MM.1S (cell line): ENCODE measurements around the gene GNS.
A peak's percentile ranks its signal among the peaks of the same experiment; 100 is the strongest.
"Not testable (repeated sequence)": the region's sequence is repeated elsewhere in the genome, so short reads cannot be mapped to it uniquely, and the experiment has no call there.

Source experiments
- DNase-seq: peaks from one replicate; pipeline ENCODE4 v3.0.0-alpha.2; 2015
- H2AFZ ChIP-seq: fragments of 300-600 bp; sonication (generic); 2 replicates; pipeline ENCODE4 v1.6.0; 2016; ENCODE audit warnings: antibody characterized with exemption, low read length
- H3F3A ChIP-seq: fragments of 300-600 bp; sonication (generic); 2 replicates; pipeline ENCODE4 v1.6.1; 2016; ENCODE audit warnings: mild to moderate bottlenecking, antibody characterized with exemption, low read length, moderate library complexity, mixed read lengths; ENCODE audit not compliant: insufficient read depth
- H3K27ac ChIP-seq: fragments of 300-600 bp; sonication (generic); 2 replicates; pipeline ENCODE4 v1.5.1; 2016; ENCODE audit warnings: mild to moderate bottlenecking, low read length
- H3K27me3 ChIP-seq: fragments of 300-600 bp; sonication (generic); replicated peaks from 2 replicates; pipeline ENCODE4 v1.6.0; 2016; ENCODE audit warnings: low read length; ENCODE audit not compliant: insufficient read depth
- H3K36me3 ChIP-seq: fragments of 300-600 bp; sonication (generic); replicated peaks from 2 replicates; pipeline ENCODE4 v1.6.1; 2016; ENCODE audit warnings: mild to moderate bottlenecking, low read length, mixed read lengths; ENCODE audit not compliant: insufficient read depth
- H3K4me1 ChIP-seq: fragments of 300-600 bp; sonication (generic); 2 replicates; pipeline ENCODE4 v1.6.1; 2016; ENCODE audit warnings: low read length, mixed read lengths
- H3K4me2 ChIP-seq: fragments of 300-600 bp; sonication (generic); 2 replicates; pipeline ENCODE4 v1.6.0; 2016; ENCODE audit warnings: low read depth, low read length
- H3K4me3 ChIP-seq: fragments of 300-600 bp; sonication (generic); 2 replicates; pipeline ENCODE4 v1.5.1; 2016; ENCODE audit warnings: low read length, mixed read lengths
- H3K79me2 ChIP-seq: fragments of 300-600 bp; sonication (generic); 2 replicates; pipeline ENCODE4 v1.6.1; 2016; ENCODE audit warnings: mixed run types, low read length, mixed read lengths
- H3K9ac ChIP-seq: fragments of 300-600 bp; sonication (generic); 2 replicates; pipeline ENCODE4 v1.6.1; 2016; ENCODE audit warnings: low read length, mixed read lengths
- H3K9me2 ChIP-seq: fragments of 300-600 bp; sonication (generic); replicated peaks from 2 replicates; pipeline ENCODE4 v1.6.1; 2016; ENCODE audit warnings: mild to moderate bottlenecking, low read length, mixed read lengths; ENCODE audit not compliant: insufficient read depth
- H3K9me3 ChIP-seq: fragments of 300-600 bp; sonication (generic); replicated peaks from 2 replicates; pipeline ENCODE4 v1.6.1; 2016; ENCODE audit warnings: mild to moderate bottlenecking, low read length, mixed read lengths; ENCODE audit not compliant: insufficient read depth
- H4K20me1 ChIP-seq: fragments of 300-600 bp; sonication (generic); 2 replicates; pipeline ENCODE4 v1.6.1; 2016; ENCODE audit warnings: mild to moderate bottlenecking, low read length, moderate library complexity, mixed read lengths; ENCODE audit not compliant: insufficient read depth
- EZH2 ChIP-seq: fragments of 300-600 bp; sonication (generic); optimal IDR thresholded peaks from 2 replicates; pipeline ENCODE3; 2017; ENCODE audit warnings: low read depth, mild to moderate bottlenecking, antibody characterized with exemption, low read length, mixed read lengths
- EZH2phosphoT487 ChIP-seq: fragments of 300-600 bp; sonication (generic); IDR thresholded peaks from 2 replicates; pipeline ENCODE4 v1.6.1; 2018; ENCODE audit warnings: antibody characterized with exemption, low read length
- TF ChIP-seq, protein P1 (sequence below): fragments of 300-600 bp; sonication (generic); IDR thresholded peaks from 2 replicates; pipeline ENCODE4 v1.5.1; 2016; ENCODE audit warnings: antibody characterized with exemption, low read length, mixed read lengths

The GNS gene

GRCh38 chr12:64806173-64806572, 47.0 kb upstream of the GNS start:
- Histone ChIP-seq H3F3A (peaks cover 12% of the 10 kb centered on the region), H3K27ac (no peak overlapping the region), H3K27me3 (no peaks in the 10 kb centered on the region)

GRCh38 chr12:64802180-64802775, 43.1 kb upstream of the GNS start:
- peaks cover 11% of the 10 kb centered on the region; the same call in 1 of the 2 replicates for H3K79me2 ChIP-seq
- H2AFZ ChIP-seq, H3K27me3 ChIP-seq, H3K4me3 ChIP-seq, H3F3A ChIP-seq, H3K9me2 ChIP-seq, H4K20me1 ChIP-seq, H3K9ac ChIP-seq, H3K27ac ChIP-seq, H3K9me3 ChIP-seq, H3K36me3 ChIP-seq: not testable (repeated sequence)
- peaks cover 34% of the 10 kb centered on the region for H3K4me1 ChIP-seq
- peak; percentile 47 for DNase-seq
- TF ChIP-seq, protein P1, sequence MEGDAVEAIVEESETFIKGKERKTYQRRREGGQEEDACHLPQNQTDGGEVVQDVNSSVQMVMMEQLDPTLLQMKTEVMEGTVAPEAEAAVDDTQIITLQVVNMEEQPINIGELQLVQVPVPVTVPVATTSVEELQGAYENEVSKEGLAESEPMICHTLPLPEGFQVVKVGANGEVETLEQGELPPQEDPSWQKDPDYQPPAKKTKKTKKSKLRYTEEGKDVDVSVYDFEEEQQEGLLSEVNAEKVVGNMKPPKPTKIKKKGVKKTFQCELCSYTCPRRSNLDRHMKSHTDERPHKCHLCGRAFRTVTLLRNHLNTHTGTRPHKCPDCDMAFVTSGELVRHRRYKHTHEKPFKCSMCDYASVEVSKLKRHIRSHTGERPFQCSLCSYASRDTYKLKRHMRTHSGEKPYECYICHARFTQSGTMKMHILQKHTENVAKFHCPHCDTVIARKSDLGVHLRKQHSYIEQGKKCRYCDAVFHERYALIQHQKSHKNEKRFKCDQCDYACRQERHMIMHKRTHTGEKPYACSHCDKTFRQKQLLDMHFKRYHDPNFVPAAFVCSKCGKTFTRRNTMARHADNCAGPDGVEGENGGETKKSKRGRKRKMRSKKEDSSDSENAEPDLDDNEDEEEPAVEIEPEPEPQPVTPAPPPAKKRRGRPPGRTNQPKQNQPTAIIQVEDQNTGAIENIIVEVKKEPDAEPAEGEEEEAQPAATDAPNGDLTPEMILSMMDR, result peak; percentile 75
- H3K4me2 ChIP-seq, result peak overlapping the region; percentile 1; the same call in 1 of the 2 replicates

More at GRCh38 chr12:64806173-64806572, 47.0 kb upstream of the GNS start:
- no peak overlapping the region for H3K4me3 ChIP-seq
- DNase-seq, result no peak
- H4K20me1 ChIP-seq, result no peaks in the 10 kb centered on the region
- TF ChIP-seq, protein P1, result no peak
- TF ChIP-seq EZH2phosphoT487, result no peak
- TF ChIP-seq EZH2, result no peak
- no peaks in the 10 kb centered on the region for H3K9me2 ChIP-seq
- no peaks in the 10 kb centered on the region for H3K9me3 ChIP-seq
- peaks cover 11% of the 10 kb centered on the region; the same call in 1 of the 2 replicates for H3K79me2 ChIP-seq
- H2AFZ ChIP-seq, result no peak overlapping the region
- H3K4me2 ChIP-seq, result no peak overlapping the region
- peaks cover 34% of the 10 kb centered on the region for H3K4me1 ChIP-seq
- no peaks in the 10 kb centered on the region for H3K36me3 ChIP-seq
- no peak overlapping the region for H3K9ac ChIP-seq

GRCh38 chr12:64801381-64801780, 42.2 kb upstream of the GNS start:
- no peak for TF ChIP-seq EZH2
- no peak for TF ChIP-seq EZH2phosphoT487
- TF ChIP-seq, protein P1, result peak; percentile 17; the same call in 1 of the 2 replicates
- Histone ChIP-seq H3K27ac (no peak overlapping the region; the same call in 1 of the 2 replicates), H3K4me2 (peak overlapping the region; percentile 34), H3F3A (0 out of 2 replicates have a peak, but pooled peaks cover 4% of the 10 kb centered on the region), H3K4me1 (peaks cover 28% of the 10 kb centered on the region), H4K20me1 (no peaks in the 10 kb centered on the region), H3K9me3 (no peaks in the 10 kb centered on the region), H3K9ac (no peak overlapping the region), H3K9me2 (no peaks in the 10 kb centered on the region), H3K27me3 (no peaks in the 10 kb centered on the region), H3K4me3 (no peak overlapping the region), H2AFZ (no peak overlapping the region), H3K79me2 (peaks cover 4% of the 10 kb centered on the region; the same call in 1 of the 2 replicates), H3K36me3 (no peaks in the 10 kb centered on the region)
- no peak for DNase-seq
